K562 (cell line): ENCODE measurements around the gene SUPT5H. TPM values are rescaled to one million over a fixed set of nuclear protein-coding genes. Genes with fewer than 3 reads are reported as not detected.

Experiments
- ARID1B ChIP-seq: fragments of 450-650 bp; IDR thresholded peaks from 2 replicates; pipeline ENCODE4 v1.6.1; 2016; ENCODE audit warnings: antibody characterized with exemption, mild to moderate bottlenecking, inconsistent platforms
- C11orf30 ChIP-seq: fragments of 450-650 bp; IDR thresholded peaks from 2 replicates; pipeline ENCODE4 v1.6.1; 2016; ENCODE audit warnings: low read depth, mild to moderate bottlenecking
- ESRRB ChIP-seq: fragments of 250-450 bp; sonication (Bioruptor Pico); IDR thresholded peaks from 2 replicates; pipeline ENCODE4 v1.5.0; 2020; ENCODE audit warnings: mild to moderate bottlenecking, moderate library complexity, borderline replicate concordance
- ETV1 ChIP-seq: fragments of 450-650 bp; conservative IDR thresholded peaks from 2 replicates; pipeline ENCODE4 v1.6.1; 2016; ENCODE audit warnings: missing genetic modification characterization, control low read depth, low read depth, missing compliant biosample characterization
- ETV6 ChIP-seq, 3 experiments: fragments of 150-350 bp in 1 of 3; sonication (generic) in 1 of 3; formaldehyde crosslinking in 1 of 3; IDR thresholded peaks; 2 replicates each; pipeline versions ENCODE4 v1.6.1 to v1.8.0; 2014 to 2022; ENCODE audit warnings: borderline replicate concordance in 2 of 3, low read depth in 2 of 3, antibody characterized with exemption in 1 of 3, low read length in 1 of 3, mild to moderate bottlenecking in 1 of 3, missing genetic modification reagents in 1 of 3
- KLF16 ChIP-seq: IDR thresholded peaks from 2 replicates; pipeline ENCODE4 v1.6.1; 2016; ENCODE audit warnings: antibody characterized with exemption
- MECOM ChIP-seq: fragments of 250-450 bp; sonication (Bioruptor Pico); IDR thresholded peaks from 2 replicates; pipeline ENCODE4 v1.8.0; 2022; ENCODE audit warnings: inconsistent platforms
- NBN ChIP-seq: fragments of 450-650 bp; IDR thresholded peaks from 2 replicates; pipeline ENCODE4 v1.6.1; 2016; ENCODE audit warnings: low read depth, mild to moderate bottlenecking
- NCOA6 ChIP-seq: fragments of 450-650 bp; IDR thresholded peaks from 2 replicates; pipeline ENCODE4 v1.6.1; 2017; ENCODE audit warnings: mild to moderate bottlenecking
- POLR2AphosphoS5 ChIP-seq: IDR thresholded peaks from 2 replicates; pipeline ENCODE4 v1.6.1; 2011; ENCODE audit warnings: mild to moderate bottlenecking, low read depth, low read length, moderate library complexity; ENCODE audit not compliant: control insufficient read depth, insufficient read depth
- RB1 ChIP-seq: fragments of 450-650 bp; IDR thresholded peaks from 2 replicates; pipeline ENCODE4 v1.6.1; 2017; ENCODE audit warnings: low read depth, mild to moderate bottlenecking
- SIRT6 ChIP-seq: IDR thresholded peaks from one replicate; pipeline ENCODE4 v1.6.1; 2012; ENCODE audit warnings: low read depth, mild to moderate bottlenecking, control low read depth, inconsistent platforms, low read length, moderate library complexity
- WHSC1 ChIP-seq: IDR thresholded peaks from one replicate; pipeline ENCODE4 v1.6.1; 2012; ENCODE audit warnings: low read length, control low read depth, inconsistent platforms
- ZFX ChIP-seq: sonication (generic); formaldehyde crosslinking; IDR thresholded peaks from 2 replicates; pipeline ENCODE4 v1.8.0; 2022; ENCODE audit warnings: mild to moderate bottlenecking, missing genetic modification reagents, moderate library complexity
- ZNF146 ChIP-seq: IDR thresholded peaks from one replicate; pipeline ENCODE4 v1.6.1; 2018; ENCODE audit warnings: missing compliant biosample characterization; ENCODE audit not compliant: unreplicated experiment
- polyA plus RNA-seq, 8 experiments: library from polyadenylated mRNA; depleted of rRNA in 4 of 8; stranded (reverse) in 5 of 8; unstranded in 3 of 8; fragments of >200 nt; fragmentation: Nextera tagmentation in 2 of 8; fragmentation: Illumina TruSeq in 1 of 8; extraction: Ambion mirVana in 2 of 8; extraction: Trizol in 1 of 8; gene quantifications; 2 replicates each; pipeline versions ENCODE4 v1.2.1 to v1.2.3, GENCODE V29; 2011 to 2014; ENCODE audit warnings: inconsistent platforms in 1 of 8, missing spikeins in 1 of 8
- total RNA-seq, 7 experiments: library from RNA; depleted of rRNA in 6 of 7; stranded (reverse); fragments of >200 nt in 6 of 7; fragmentation: Illumina TruSeq in 2 of 7; extraction: Trizol in 2 of 7; gene quantifications; 2 replicates each; pipeline versions ENCODE4 v1.2.1 to v1.2.3, GENCODE V29; 2011 to 2021; ENCODE audit warnings: low replicate concordance in 1 of 7
- TF ChIP-seq, protein P1 (sequence below): sonication (generic); formaldehyde crosslinking; IDR thresholded peaks from 2 replicates; pipeline ENCODE4 v1.4.0; 2020; ENCODE audit warnings: mild to moderate bottlenecking, missing genetic modification reagents
- TF ChIP-seq, protein P2 (sequence below): fragments of 450-650 bp; IDR thresholded peaks from 2 replicates; pipeline ENCODE4 v1.6.1; 2017; ENCODE audit warnings: antibody characterized with exemption
- TF ChIP-seq, protein P3 (sequence below): sonication (generic); formaldehyde crosslinking; IDR thresholded peaks from 2 replicates; pipeline ENCODE4 v1.8.0; 2022; ENCODE audit warnings: mild to moderate bottlenecking, missing genetic modification reagents
- TF ChIP-seq, protein P4 (sequence below): fragments of 450-650 bp; IDR thresholded peaks from 2 replicates; pipeline ENCODE4 v1.6.1; 2016; ENCODE audit warnings: antibody characterized with exemption
- TF ChIP-seq, protein P5 (sequence below): sonication (generic); formaldehyde crosslinking; IDR thresholded peaks from 2 replicates; pipeline ENCODE4 v1.9.0; 2022; ENCODE audit warnings: mild to moderate bottlenecking, missing genetic modification reagents

Gene SUPT5H
- total and polyA plus RNA-seq, 9 of the 15 experiments (the other 6 are each of a cell fraction or from before 2014, with no cell fraction given) = 13.3 to 85.9 (median 35.9) TPM

DNA sequence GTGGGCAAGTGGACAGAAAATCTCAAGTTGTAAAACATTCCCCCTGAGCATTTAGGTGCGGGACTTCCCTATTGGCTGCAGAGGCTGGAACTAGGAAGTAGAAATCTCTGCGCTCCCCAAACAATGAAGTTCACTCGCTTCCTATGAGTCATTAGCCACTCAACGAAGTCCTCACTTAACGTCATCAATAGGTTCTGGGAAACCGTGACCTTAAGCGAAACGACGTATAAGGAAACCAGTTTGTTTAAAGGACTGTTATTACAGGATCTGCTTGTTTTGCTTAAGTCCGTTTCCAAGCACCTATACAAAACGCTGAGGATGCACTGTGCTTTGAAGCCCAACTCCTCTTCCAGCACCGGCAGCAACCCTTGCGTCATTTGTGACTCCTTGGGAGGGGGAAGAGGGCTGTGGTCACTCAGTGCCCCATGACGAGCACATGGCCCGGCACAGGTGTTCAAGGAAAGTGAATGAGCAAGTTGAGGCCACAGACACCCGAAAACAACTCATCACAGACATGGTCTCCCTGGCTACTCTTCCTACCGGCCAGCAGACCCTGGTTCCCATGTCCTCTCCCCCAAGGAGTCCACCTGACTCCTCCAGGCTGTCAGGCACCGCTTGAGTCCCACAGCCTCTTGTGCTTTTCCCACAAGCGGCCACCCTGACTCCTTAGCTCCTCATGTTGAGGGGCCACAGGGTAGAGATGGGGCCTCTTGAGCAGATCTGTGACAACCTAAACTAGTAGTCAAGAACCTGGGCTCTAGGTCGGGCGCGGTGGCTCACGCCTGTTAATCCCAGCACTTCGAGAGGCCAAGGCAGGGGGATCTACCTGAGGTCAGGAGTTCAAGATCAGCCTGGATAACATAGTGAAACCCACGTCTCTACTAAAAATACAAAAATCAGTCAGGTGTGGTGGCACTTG is 14.4 kb upstream of the SUPT5H start (continued):
- TF ChIP-seq ETV6 (IDR thresholded peaks at IDR 0.05; ENCODE audit: borderline replicate concordance in 1 of 2, low read depth in 2 of 2, low read length in 1 of 2) = peak; percentile 60 to 91; a peak in 3 of 4 replicates
- 0 out of 2 replicates have a peak, but pooled peaks have one; percentile 16 for TF ChIP-seq ETV6 (CRISPR knock-in tag; IDR thresholded peaks at IDR 0.05; ENCODE audit: borderline replicate concordance)
- no peak for TF ChIP-seq NCOA6
- peak; percentile 90 for TF ChIP-seq NBN
- TF ChIP-seq C11orf30 = peak; percentile 64; the same call in 1 of the 2 replicates
- TF ChIP-seq, protein P1, sequence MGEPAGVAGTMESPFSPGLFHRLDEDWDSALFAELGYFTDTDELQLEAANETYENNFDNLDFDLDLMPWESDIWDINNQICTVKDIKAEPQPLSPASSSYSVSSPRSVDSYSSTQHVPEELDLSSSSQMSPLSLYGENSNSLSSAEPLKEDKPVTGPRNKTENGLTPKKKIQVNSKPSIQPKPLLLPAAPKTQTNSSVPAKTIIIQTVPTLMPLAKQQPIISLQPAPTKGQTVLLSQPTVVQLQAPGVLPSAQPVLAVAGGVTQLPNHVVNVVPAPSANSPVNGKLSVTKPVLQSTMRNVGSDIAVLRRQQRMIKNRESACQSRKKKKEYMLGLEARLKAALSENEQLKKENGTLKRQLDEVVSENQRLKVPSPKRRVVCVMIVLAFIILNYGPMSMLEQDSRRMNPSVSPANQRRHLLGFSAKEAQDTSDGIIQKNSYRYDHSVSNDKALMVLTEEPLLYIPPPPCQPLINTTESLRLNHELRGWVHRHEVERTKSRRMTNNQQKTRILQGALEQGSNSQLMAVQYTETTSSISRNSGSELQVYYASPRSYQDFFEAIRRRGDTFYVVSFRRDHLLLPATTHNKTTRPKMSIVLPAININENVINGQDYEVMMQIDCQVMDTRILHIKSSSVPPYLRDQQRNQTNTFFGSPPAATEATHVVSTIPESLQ (CRISPR knock-in tag) = peak; percentile 80; the same call in 1 of the 2 replicates
- 0 out of 2 replicates have a peak, but pooled peaks have one; percentile 45 for TF ChIP-seq ZFX (CRISPR knock-in tag)
- TF ChIP-seq POLR2AphosphoS5 = no peak
- peak; percentile 59 for TF ChIP-seq ARID1B
- TF ChIP-seq, protein P2, sequence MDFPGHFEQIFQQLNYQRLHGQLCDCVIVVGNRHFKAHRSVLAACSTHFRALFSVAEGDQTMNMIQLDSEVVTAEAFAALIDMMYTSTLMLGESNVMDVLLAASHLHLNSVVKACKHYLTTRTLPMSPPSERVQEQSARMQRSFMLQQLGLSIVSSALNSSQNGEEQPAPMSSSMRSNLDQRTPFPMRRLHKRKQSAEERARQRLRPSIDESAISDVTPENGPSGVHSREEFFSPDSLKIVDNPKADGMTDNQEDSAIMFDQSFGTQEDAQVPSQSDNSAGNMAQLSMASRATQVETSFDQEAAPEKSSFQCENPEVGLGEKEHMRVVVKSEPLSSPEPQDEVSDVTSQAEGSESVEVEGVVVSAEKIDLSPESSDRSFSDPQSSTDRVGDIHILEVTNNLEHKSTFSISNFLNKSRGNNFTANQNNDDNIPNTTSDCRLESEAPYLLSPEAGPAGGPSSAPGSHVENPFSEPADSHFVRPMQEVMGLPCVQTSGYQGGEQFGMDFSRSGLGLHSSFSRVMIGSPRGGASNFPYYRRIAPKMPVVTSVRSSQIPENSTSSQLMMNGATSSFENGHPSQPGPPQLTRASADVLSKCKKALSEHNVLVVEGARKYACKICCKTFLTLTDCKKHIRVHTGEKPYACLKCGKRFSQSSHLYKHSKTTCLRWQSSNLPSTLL = no peak
- no peak for TF ChIP-seq SIRT6
- TF ChIP-seq ESRRB (CRISPR knock-in tag) = no peak
- TF ChIP-seq, protein P3, sequence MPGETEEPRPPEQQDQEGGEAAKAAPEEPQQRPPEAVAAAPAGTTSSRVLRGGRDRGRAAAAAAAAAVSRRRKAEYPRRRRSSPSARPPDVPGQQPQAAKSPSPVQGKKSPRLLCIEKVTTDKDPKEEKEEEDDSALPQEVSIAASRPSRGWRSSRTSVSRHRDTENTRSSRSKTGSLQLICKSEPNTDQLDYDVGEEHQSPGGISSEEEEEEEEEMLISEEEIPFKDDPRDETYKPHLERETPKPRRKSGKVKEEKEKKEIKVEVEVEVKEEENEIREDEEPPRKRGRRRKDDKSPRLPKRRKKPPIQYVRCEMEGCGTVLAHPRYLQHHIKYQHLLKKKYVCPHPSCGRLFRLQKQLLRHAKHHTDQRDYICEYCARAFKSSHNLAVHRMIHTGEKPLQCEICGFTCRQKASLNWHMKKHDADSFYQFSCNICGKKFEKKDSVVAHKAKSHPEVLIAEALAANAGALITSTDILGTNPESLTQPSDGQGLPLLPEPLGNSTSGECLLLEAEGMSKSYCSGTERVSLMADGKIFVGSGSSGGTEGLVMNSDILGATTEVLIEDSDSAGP = peak; percentile 28; the same call in 1 of the 2 replicates
- no peak for TF ChIP-seq RB1
- no peak for TF ChIP-seq KLF16
- TF ChIP-seq WHSC1 = no peak
- TF ChIP-seq, protein P4, sequence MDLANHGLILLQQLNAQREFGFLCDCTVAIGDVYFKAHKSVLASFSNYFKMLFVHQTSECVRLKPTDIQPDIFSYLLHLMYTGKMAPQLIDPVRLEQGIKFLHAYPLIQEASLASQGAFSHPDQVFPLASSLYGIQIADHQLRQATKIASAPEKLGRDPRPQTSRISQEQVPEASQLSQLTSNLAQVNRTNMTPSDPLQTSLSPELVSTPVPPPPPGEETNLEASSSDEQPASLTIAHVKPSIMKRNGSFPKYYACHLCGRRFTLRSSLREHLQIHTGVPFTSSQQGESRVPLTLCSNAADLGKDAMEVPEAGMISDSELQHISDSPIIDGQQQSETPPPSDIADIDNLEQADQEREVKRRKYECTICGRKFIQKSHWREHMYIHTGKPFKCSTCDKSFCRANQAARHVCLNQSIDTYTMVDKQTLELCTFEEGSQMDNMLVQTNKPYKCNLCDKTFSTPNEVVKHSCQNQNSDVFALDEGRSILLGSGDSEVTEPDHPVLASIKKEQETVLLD = no peak
- TF ChIP-seq ETV1 (tag) = peak; percentile 58
- TF ChIP-seq, protein P5, sequence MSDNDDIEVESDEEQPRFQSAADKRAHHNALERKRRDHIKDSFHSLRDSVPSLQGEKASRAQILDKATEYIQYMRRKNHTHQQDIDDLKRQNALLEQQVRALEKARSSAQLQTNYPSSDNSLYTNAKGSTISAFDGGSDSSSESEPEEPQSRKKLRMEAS = peak; percentile 95
- TF ChIP-seq MECOM (CRISPR knock-in tag) = no peak
- no peak for TF ChIP-seq ZNF146 (CRISPR knock-in tag)
